Loucy (cell line): ENCODE data around the gene TUBB6.

Experiments
- EZH2phosphoT487 ChIP-seq: fragments of 200-600 bp; IDR thresholded peaks from 2 replicates; pipeline ENCODE4 v1.6.1; 2018; ENCODE audit warnings: antibody characterized with exemption, mild to moderate bottlenecking, moderate library complexity, borderline replicate concordance
- TF ChIP-seq, protein P1 (sequence below): fragments of 200-600 bp; sonication (generic); conservative IDR thresholded peaks from 2 replicates; pipeline ENCODE4 v1.5.1; 2014; ENCODE audit warnings: mild to moderate bottlenecking, antibody characterized with exemption, low read length

DNA sequence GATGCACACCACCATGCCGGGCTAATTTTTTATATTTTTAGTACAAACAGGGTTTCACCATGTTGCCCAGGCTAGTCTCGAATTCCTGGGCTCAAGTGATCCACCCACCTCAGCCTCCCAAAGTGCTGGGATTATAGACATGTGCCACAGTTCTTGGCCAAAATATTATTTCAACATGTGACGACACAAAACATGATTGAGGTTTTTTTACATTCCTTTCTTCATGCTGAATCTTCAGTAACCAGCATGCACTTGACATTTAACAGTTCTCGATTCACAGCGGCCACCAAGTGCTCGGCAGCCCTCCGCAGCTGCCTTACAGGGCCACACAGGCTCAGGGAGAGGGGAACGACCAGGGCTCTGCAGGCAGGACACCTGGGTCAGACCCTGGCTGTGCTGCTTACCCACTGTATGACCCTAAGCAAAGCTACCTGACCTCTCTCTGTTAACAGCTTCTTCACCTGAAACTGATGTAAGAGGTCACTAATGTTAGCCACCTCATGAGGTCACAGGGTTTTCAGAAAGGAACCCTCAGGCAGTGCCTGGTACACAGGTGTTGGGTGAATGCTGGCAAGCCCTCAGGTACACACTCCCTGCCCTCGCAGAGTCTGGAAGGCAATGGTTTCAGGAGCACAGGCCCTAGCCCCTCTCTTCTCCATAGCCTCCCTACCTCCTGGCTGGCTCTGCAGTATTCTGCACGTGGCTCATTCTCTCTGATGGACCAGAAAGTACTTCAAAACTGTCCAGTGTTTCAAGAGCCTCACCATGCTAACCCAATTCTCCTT lies 25.7 kb downstream of the TUBB6 start:
- TF ChIP-seq, protein P1, sequence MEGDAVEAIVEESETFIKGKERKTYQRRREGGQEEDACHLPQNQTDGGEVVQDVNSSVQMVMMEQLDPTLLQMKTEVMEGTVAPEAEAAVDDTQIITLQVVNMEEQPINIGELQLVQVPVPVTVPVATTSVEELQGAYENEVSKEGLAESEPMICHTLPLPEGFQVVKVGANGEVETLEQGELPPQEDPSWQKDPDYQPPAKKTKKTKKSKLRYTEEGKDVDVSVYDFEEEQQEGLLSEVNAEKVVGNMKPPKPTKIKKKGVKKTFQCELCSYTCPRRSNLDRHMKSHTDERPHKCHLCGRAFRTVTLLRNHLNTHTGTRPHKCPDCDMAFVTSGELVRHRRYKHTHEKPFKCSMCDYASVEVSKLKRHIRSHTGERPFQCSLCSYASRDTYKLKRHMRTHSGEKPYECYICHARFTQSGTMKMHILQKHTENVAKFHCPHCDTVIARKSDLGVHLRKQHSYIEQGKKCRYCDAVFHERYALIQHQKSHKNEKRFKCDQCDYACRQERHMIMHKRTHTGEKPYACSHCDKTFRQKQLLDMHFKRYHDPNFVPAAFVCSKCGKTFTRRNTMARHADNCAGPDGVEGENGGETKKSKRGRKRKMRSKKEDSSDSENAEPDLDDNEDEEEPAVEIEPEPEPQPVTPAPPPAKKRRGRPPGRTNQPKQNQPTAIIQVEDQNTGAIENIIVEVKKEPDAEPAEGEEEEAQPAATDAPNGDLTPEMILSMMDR: no peak
- no peak for TF ChIP-seq EZH2phosphoT487
